GM18508 (cell line): Measurements from ENCODE around the gene KRTAP3-2.
"Not testable (repeated sequence)": the region's sequence is repeated elsewhere in the genome, so short reads cannot be mapped to it uniquely, and the experiment has no call there.

Experiments
- ATAC-seq: cut with Tn5 transposase; IDR thresholded peaks from one replicate; pipeline ENCODE4 v1.9.1; 2021; ENCODE audit warnings: moderate number of reproducible peaks; ENCODE audit not compliant: insufficient read depth, unreplicated experiment

KRTAP3-2 gene

DNA sequence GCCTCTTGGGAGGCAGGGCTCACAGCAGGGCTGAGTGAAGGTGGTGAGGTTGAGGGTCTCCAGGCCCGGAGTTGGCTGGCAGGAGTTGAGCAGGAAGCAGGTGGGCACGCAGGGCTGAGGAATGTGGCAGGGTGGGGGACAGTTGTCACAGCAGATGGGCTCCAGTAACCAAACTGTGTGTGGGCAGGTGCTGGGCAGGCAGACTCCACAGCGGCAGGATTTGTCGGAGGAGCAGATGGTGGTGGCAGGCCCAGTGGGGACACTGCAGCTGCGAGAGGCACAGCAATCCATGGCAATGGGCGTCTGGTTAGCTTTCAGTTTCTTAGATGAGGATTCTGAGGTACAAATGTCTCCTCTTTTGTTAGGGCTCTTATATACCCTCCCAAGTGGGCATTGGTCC, at the start of gene KRTAP3-2:
Gene KRTAP3-2 (minus strand): TSS at position 344 of the 400 bp plus-strand sequence. CDS start 53 bp downstream, at position 291.
- ATAC-seq, result not testable (repeated sequence)

DNA sequence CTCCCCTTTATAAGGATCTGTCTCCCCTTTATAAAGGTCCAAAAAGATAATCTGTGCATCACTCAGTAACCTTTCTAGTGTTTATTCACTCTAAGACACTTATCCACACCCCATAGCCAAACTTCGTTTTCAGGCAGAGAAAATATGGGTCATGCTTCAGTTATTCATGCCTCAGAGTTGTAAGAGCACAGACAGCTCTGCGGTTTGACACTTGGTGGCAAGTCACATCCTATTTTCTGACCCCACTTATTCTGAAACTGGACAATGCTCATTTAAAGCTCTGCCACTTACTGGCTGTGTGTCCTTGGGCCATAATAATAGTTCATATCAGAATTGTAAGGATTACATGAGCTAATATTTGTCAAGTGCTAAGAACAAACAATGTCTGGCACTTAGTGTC, 49.4 kb upstream of the KRTAP3-2 start:
- ATAC-seq, result no peak

DNA sequence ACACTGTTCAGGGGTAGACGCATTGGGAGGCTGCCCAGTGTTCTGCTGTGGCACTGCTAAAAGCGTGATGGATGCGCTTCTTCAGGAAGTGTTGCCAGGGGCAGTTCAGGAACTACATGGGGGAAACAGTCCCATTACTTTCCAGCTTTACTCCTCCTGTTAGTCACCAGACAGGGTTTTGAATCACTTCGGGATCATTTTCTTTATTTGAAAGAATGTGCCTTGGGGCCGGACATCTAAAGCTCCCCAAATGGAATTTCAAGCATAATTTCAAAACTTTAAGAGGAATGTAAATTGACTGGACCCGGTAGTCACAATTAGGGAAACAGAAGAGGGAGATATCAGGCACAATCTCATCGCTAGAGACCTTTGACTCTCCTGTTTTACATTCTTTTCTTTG, 48.7 kb upstream of the KRTAP3-2 start:
- no peak for ATAC-seq

- ATAC-seq, result not testable (repeated sequence)
Observed at GRCh38 chr17:41046735-41047465, 47.2 kb upstream of the KRTAP3-2 start, which contains the start of gene KRTAP2-1. Gene KRTAP2-1 (minus strand): TSS chr17:41047316. CDS start chr17:41047267, 49 bp downstream.

- no peak for ATAC-seq
Observed at GRCh38 chr17:41042953-41043352, 43.2 kb upstream of the KRTAP3-2 start.

- ATAC-seq, result not testable (repeated sequence)
Observed at GRCh38 chr17:41040783-41041571, 41.3 kb upstream of the KRTAP3-2 start, which contains the start of gene KRTAP1-1. Gene KRTAP1-1 (minus strand): TSS chr17:41041450. CDS start chr17:41041397, 53 bp downstream.

DNA sequence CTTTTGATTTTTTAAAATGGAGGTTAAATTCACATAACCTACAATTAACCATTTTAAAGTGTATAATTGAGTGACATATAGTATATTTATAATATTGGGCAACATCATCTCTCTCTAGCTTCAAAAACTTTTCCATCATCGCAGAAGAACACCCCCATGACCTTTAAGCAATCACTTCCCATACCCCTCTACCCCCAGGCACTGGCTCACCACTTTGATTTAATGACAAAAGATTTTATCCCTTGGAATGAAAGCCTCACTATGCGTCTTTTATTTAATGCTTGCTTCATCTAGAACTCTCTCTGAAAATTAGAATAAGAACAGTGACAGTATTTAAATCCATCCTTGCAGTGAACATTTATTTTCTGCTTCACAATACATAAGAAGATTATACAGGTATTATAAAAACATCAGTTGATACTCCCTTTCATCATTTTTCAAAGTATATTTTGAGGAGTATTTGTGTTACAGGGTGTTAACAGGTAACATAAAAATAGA, 38.2 kb upstream of the KRTAP3-2 start:
- ATAC-seq, result no peak

DNA sequence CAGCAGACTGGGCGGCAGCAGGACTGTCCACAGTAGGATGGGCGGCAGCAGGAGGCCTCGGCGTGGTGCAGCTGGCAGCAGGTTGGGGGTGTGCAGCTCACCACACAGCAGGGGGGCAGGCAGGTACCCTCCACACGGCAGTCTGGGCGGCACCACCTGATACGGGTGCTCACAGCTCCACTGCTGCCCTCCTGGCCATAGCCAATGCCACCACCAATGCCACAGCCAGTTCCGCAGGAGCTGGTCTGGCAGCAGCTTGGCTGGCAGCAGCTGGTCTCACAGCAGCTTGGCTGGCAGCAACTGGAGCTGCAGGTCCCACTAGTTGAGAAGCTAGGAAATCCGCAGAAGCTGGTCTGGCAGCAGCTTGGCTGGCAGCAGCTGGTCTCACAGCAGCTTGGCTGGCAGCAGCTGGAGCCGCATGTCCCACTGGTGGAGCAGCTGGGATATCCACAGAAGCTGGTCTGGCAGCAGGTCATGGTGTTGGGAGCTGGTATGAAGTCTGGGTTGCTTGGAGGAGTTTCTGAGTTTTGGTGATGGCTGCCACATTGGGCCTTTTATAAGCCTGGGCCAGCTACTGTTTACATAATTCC, 34.7 kb upstream of the KRTAP3-2 start, which contains the start of gene KRTAP1-3:
Gene KRTAP1-3 (minus strand): TSS at position 529 of the 590 bp plus-strand sequence. CDS start 53 bp downstream, at position 476.
- not testable (repeated sequence) for ATAC-seq

- no peak for ATAC-seq
Observed at GRCh38 chr17:41029633-41030245, 30.0 kb upstream of the KRTAP3-2 start, which contains the start of gene KRTAP1-4. Gene KRTAP1-4 (minus strand): TSS chr17:41030195. CDS start chr17:41030078, 117 bp downstream.

DNA sequence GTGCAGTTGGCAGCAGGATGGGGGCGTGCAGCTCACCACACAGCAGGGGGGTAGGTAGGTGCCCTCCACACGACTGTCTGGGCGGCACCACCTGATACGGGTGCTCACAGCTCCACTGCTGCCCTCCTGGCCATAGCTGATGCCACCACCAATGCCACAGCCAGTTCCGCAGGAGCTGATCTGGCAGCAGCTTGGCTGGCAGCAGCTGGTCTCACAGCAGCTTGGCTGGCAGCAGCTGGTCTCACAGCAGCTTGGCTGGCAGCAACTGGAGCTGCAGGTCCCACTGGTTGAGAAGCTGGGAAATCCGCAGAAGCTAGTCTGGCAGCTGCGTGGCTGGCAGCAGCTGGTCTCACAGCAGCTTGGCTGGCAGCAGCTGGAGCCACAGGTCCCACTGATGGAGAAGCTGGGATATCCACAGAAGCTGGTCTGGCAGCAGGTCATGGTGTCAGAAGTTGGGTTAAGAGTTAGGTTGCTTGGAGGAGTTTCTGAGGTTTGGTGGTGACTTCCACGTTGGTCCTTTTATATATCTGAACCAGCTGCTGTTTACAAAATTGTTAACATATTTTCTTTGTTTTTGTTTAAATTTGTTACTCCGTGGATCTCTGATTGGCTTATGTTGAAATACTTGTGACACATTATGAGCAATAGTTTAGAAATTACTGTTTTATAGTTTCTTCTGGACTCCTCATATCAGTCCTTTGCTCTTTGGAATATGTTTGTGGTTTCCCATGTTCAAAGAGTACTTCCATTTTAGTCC, 27.2 kb upstream of the KRTAP3-2 start, which contains the start of gene KRTAP1-5:
Gene KRTAP1-5 (minus strand): TSS at position 494 of the 757 bp plus-strand sequence. CDS start 53 bp downstream, at position 441.
- no peak for ATAC-seq

DNA sequence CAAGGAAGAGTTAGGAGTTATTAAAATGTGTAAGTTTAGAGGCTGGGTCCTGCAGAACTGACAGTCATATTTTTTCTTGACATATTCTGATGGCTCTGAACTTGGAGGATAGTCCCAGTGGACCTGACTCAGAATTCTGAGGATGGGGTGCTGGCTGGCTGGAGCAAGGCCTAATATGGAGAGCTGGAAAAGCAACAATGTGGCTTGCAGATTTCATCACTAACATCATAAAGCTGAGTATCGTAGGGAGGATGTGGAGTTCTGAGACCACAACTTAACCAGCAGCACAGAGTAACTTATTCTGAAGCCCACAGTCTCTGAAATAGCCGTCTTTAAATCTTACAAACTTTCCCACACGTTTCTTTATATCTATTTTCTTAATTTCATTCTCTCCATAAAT, 25.0 kb upstream of the KRTAP3-2 start:
- ATAC-seq, result no peak

DNA sequence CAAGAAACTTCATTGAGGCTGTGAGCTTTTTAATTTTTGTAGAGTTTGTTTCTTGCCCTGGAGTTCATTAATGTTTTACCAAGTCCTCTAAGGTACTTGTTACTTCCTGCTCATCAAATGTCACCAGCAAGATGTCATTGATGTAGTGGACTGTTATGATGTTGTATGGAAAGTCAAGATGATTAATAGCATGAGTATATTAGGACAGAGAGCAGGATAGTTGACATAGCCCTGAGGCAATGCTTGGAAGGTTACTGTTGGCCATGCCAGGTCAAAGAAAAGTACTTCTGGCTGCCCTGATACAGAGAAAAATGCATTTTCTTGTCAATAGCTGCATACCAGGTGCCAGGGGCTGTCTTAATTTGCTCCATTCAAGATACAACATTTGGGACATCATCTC, 20.6 kb upstream of the KRTAP3-2 start:
- no peak for ATAC-seq

DNA sequence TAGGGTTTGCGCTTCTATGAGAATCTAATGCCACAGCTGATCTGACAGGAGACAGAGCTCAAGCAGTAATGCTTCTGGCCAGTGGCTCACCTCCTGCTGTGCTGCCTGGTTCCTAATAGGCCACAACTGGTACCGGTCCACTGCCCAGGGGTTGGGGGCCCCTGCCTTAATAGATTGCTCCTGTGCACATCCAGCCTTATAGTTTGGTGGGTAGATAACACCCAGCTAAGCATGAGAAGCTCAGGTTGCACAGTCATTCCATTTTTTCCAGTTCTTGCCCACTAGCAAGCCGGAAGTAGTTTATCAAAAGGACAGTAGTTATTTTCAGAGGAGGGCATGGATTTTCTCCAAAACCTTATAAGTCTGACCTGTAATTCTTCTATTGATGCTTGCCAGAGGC, 19.7 kb upstream of the KRTAP3-2 start:
- ATAC-seq, result no peak

DNA sequence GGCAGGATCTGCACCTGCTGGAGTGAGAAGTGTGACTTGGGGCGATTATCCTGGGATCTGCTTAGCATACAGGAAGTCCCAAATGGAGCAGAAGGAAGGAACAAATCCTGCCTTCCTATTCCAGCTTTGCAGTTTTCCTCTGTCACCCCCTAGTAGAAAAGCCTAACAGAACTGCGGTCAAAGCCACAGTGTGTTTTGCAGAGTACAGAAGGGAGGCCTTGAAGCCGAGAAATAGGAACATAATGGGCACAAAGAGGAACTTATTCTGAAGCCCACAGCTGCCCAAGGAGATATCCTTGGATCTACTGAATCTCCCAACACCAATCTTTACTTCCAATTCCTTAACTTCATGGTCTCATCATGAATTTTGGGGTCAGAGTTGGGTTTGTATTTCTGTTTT, 18.8 kb upstream of the KRTAP3-2 start:
- ATAC-seq, result no peak

- ATAC-seq, result no peak
Observed at GRCh38 chr17:41016578-41017215, 17.0 kb upstream of the KRTAP3-2 start.

GRCh38 chr17:41015454-41015853, 15.7 kb upstream of the KRTAP3-2 start:
- ATAC-seq, result no peak

- ATAC-seq, result no peak
Observed at GRCh38 chr17:41013606-41014005, 13.9 kb upstream of the KRTAP3-2 start.

DNA sequence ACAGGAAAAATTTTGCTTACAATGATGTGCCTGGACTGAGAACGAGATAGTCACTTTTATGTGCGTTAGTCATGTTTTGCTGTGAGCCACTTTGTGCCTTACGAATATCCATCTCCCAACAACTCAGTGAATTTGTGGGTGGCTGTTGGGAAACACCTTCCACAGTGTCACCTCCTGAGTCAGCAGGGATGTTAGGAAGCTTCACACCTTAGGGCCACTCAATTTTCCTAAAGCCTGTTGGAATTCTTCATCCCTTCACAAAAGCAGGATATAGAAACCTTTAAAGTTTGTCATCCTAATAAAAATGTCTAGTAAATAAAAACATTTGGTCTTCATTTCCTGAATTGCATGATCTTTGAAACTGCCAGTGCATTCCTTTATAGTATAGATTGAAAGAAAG, 13.5 kb upstream of the KRTAP3-2 start:
- ATAC-seq, result no peak
